K562 (cell line): ENCODE measurements around the gene TFPT. TPM values are rescaled to one million over a fixed set of nuclear protein-coding genes. Genes with fewer than 3 reads are reported as not detected.

Source experiments
- ATAC-seq: fragments of 200-7000 bp; cut with Tn5 transposase; 3 replicates; pipeline ENCODE4 v1.9.1; 2020; ENCODE audit warnings: moderate library complexity
- BruUV-seq: library from RNA; stranded (reverse); fragments of 400-500 nt; replicated peaks from 2 replicates; lab custom pipeline; 2021; lab: Mats Ljungman, UMichigan
- CTCF ChIA-PET: fragments of 300-600 bp; formaldehyde crosslinking; extraction: SDS; loops from one replicate; lab custom pipeline; 2021; ENCODE audit warnings: low intra/inter-chr PET ratio; lab: Yijun Ruan, JAX
- POLR2A ChIA-PET: fragments of 300-600, 350-650 bp; sonication (Branson Sonifier 250); formaldehyde crosslinking; extraction: SDS; loops from one replicate; lab custom pipeline; 2021; ENCODE audit warnings: antibody characterized with exemption, inconsistent platforms; lab: Yijun Ruan, JAX
- DNase-seq, 4 experiments: peaks; one replicate each; pipeline versions ENCODE4 v3.0.0 to v3.0.0-alpha.2; 2011 to 2018; ENCODE audit warnings: low spot score in 3 of 4, mixed read lengths in 3 of 4; ENCODE audit errors: extremely low read depth in 1 of 4
- FAIRE-seq: peaks from 2 replicates; lab custom pipeline; 2011; peaks lifted over from hg19 to GRCh38; lab: Jason Lieb, UNC
- H2AFZ ChIP-seq: 2 replicates; pipeline ENCODE4 v1.6.0; 2011; ENCODE audit warnings: low read depth, low read length, control low read depth, inconsistent platforms
- H3K27ac ChIP-seq: fragments of 200-600 bp; 3 replicates; pipeline ENCODE4 v1.8.0; 2011; ENCODE audit warnings: low read depth, mild to moderate bottlenecking, control low read depth, inconsistent platforms, low read length, moderate library complexity, mixed read lengths; ENCODE audit errors: extremely low read depth
- H3K27me3 ChIP-seq, 2 experiments: fragments of 300-600 bp in 1 of 2; 2 replicates in 1 of 2; 3 replicates in 1 of 2; pipeline versions ENCODE4 v1.6.0 to v1.8.0; 2011; ENCODE audit warnings: inconsistent platforms in 2 of 2, low read length in 2 of 2, mild to moderate bottlenecking in 1 of 2, mixed read lengths in 1 of 2, moderate library complexity in 1 of 2; ENCODE audit not compliant: control insufficient read depth in 2 of 2, insufficient read depth in 2 of 2
- H3K36me3 ChIP-seq: fragments of 300-600 bp; 3 replicates; pipeline ENCODE4 v1.8.0; 2011; ENCODE audit warnings: mild to moderate bottlenecking, low read length, inconsistent platforms; ENCODE audit not compliant: control insufficient read depth, insufficient read depth
- H3K4me1 ChIP-seq, 2 experiments: fragments of 200-600 bp in 1 of 2; replicated peaks in 1 of 2; 2 replicates in 1 of 2; 3 replicates in 1 of 2; pipeline versions ENCODE4 v1.5.1 to v1.8.0; 2011; ENCODE audit warnings: inconsistent platforms in 2 of 2, low read length in 2 of 2, mild to moderate bottlenecking in 1 of 2, mixed read lengths in 1 of 2, moderate library complexity in 1 of 2; ENCODE audit not compliant: control insufficient read depth in 2 of 2, insufficient read depth in 2 of 2
- H3K4me2 ChIP-seq: 2 replicates; pipeline ENCODE4 v1.6.1; 2011; ENCODE audit warnings: low read length, control low read depth, inconsistent platforms, mixed read lengths; ENCODE audit not compliant: insufficient read depth
- H3K4me3 ChIP-seq: fragments of 200-600 bp; sonication (generic), shearing (Covaris generic); 2 replicates; pipeline ENCODE4 v1.5.1; 2016; ENCODE audit warnings: control low read depth, inconsistent platforms
- H3K79me2 ChIP-seq: fragments of 200-600 bp; 3 replicates; pipeline ENCODE4 v1.8.0; 2011; ENCODE audit warnings: low read length, inconsistent platforms; ENCODE audit not compliant: control insufficient read depth, insufficient read depth
- H3K9ac ChIP-seq, 2 experiments: 2 replicates each; pipeline versions ENCODE4 v1.6.0 to v1.6.1; 2011; ENCODE audit warnings: low read depth in 2 of 2, low read length in 2 of 2, control low read depth in 1 of 2, inconsistent platforms in 1 of 2, mild to moderate bottlenecking in 1 of 2, mixed read lengths in 1 of 2; ENCODE audit not compliant: insufficient read depth in 1 of 2
- H3K9me1 ChIP-seq: one replicate; pipeline ENCODE4 v1.6.0; 2011; ENCODE audit warnings: inconsistent platforms, mild to moderate bottlenecking, low read length, moderate library complexity; ENCODE audit not compliant: control insufficient read depth, insufficient read depth
- H3K9me3 ChIP-seq: replicated peaks from 2 replicates; pipeline ENCODE4 v1.5.1; 2011; ENCODE audit warnings: low read depth, low read length, inconsistent platforms; ENCODE audit not compliant: control insufficient read depth, insufficient read depth
- H4K20me1 ChIP-seq: replicated peaks from 2 replicates; pipeline ENCODE4 v1.6.1; 2011; ENCODE audit warnings: low read length, inconsistent platforms, mixed read lengths; ENCODE audit not compliant: control insufficient read depth, insufficient read depth
- ATF4 ChIP-seq: fragments of 450-650 bp; formaldehyde crosslinking; IDR thresholded peaks from 2 replicates; pipeline ENCODE4 v1.4.0; 2022; ENCODE audit warnings: mild to moderate bottlenecking, moderate library complexity
- KLF6 ChIP-seq: fragments of 250-450 bp; sonication (Bioruptor Pico); IDR thresholded peaks from 2 replicates; pipeline ENCODE4 v1.4.0; 2020; ENCODE audit warnings: mild to moderate bottlenecking, moderate library complexity, borderline replicate concordance
- RFX1 ChIP-seq: fragments of 450-650 bp; IDR thresholded peaks from 2 replicates; pipeline ENCODE4 v1.6.1; 2016; ENCODE audit warnings: mild to moderate bottlenecking, moderate library complexity
- STAT5A ChIP-seq: IDR thresholded peaks from 2 replicates; pipeline ENCODE4 v1.6.1; 2012; ENCODE audit warnings: low read length, inconsistent platforms, borderline replicate concordance
- ZNF639 ChIP-seq, 2 experiments: fragments of 200-800 bp in 1 of 2; sonication (Bioruptor generic) in 1 of 2; sonication (generic) in 1 of 2; formaldehyde crosslinking in 1 of 2; IDR thresholded peaks in 1 of 2; conservative IDR thresholded peaks in 1 of 2; 2 replicates each; pipeline versions ENCODE4 v1.5.0 to v1.6.1; 2016 to 2020; ENCODE audit warnings: missing compliant biosample characterization in 1 of 2, missing genetic modification characterization in 1 of 2, missing genetic modification reagents in 1 of 2
- WGBS: fragments of 100-300 bp; shearing (Covaris generic); methylation state at CpG from one replicate; pipeline ENCODE4 v1.1.6; 2016; ENCODE audit warnings: low coverage, mixed read lengths; ENCODE audit not compliant: insufficient coverage; ENCODE audit errors: missing lambda C conversion rate; 5-methylcytosine and 5-hydroxymethylcytosine counted together
- in situ Hi-C: fragments of 300-500 bp; cut with MboI; formaldehyde crosslinking; loops from 4 replicates; pipeline ENCODE4 v1.15.0; 2018; ENCODE audit warnings: inconsistent platforms, mixed read lengths
- intact Hi-C: fragments of 100-400 bp; cut with micrococcal nuclease; formaldehyde crosslinking; loops from 2 replicates; pipeline ENCODE4 v1.14.2; 2022
- polyA plus RNA-seq, 8 experiments: library from polyadenylated mRNA; depleted of rRNA in 4 of 8; stranded (reverse) in 5 of 8; unstranded in 3 of 8; fragments of >200 nt; fragmentation: Nextera tagmentation in 2 of 8; fragmentation: Illumina TruSeq in 1 of 8; extraction: Ambion mirVana in 2 of 8; extraction: Trizol in 1 of 8; gene quantifications; 2 replicates each; pipeline versions ENCODE4 v1.2.1 to v1.2.3, GENCODE V29; 2011 to 2014; ENCODE audit warnings: inconsistent platforms in 1 of 8, missing spikeins in 1 of 8
- total RNA-seq, 7 experiments: library from RNA; depleted of rRNA in 6 of 7; stranded (reverse); fragments of >200 nt in 6 of 7; fragmentation: Illumina TruSeq in 2 of 7; extraction: Trizol in 2 of 7; gene quantifications; 2 replicates each; pipeline versions ENCODE4 v1.2.1 to v1.2.3, GENCODE V29; 2011 to 2021; ENCODE audit warnings: low replicate concordance in 1 of 7

The TFPT gene
- total and polyA plus RNA-seq, 9 of the 15 experiments (the other 6 are each of a cell fraction or from before 2014, with no cell fraction given) = 0.72 to 16.4 (median 9.2) TPM

GRCh38 chr19:54069470-54069869 lies 46.0 kb downstream of the TFPT start:
- H3K4me3 ChIP-seq = no peak overlapping the region
- no peaks in the 10 kb centered on the region for H4K20me1 ChIP-seq
- in situ Hi-C loops = no loop called here
- ChIA-PET CTCF (no interaction called here), POLR2A (no interaction called here)
- peak; percentile 1 to 21 (median 2) for DNase-seq
- H3K9me1 ChIP-seq = no peaks in the 10 kb centered on the region
- H3K36me3 ChIP-seq = no peaks in the 10 kb centered on the region
- FAIRE-seq = no peak
- no peak overlapping the region for H3K9ac ChIP-seq
- TF ChIP-seq RFX1 = peak; percentile 66
- TF ChIP-seq KLF6 (CRISPR knock-in tag) = no peak
- peak; percentile 52; the same call in 1 of the 2 replicates for TF ChIP-seq STAT5A
- TF ChIP-seq, all 486 proteins: peak for 2
- Histone ChIP-seq H3K27ac (no peak overlapping the region), H3K4me2 (no peak overlapping the region), H3K4me1 (no peaks in the 10 kb centered on the region), H3K79me2 (no peaks in the 10 kb centered on the region), H3K9me3 (no peaks in the 10 kb centered on the region), H3K27me3 (peaks cover 18 to 59% of the 10 kb centered on the region in 2 experiments; a peak in 3 of 5 replicates), H2AFZ (no peak overlapping the region)
- ATAC-seq = peak; percentile 27; the same call in 1 of the 3 replicates
- no TSS peak for BruUV-seq
- 0% methylated on average over 5 of the region's 5 CpGs for WGBS
- intact Hi-C loops = no loop called here

- Histone ChIP-seq H3K4me3 (no peak within 1 kb of the TSS), H3K27ac (no peak within 1 kb of the TSS), H4K20me1 (no peaks in the 10 kb centered on the region), H3K9me1 (no peaks in the 10 kb centered on the region), H3K9me3 (no peaks in the 10 kb centered on the region), H2AFZ (no peak within 1 kb of the TSS), H3K9ac (0 out of 4 replicates have a peak within 1 kb of the TSS, but pooled peaks of 1 of the 2 experiments have one; percentile 17), H3K4me2 (no peak within 1 kb of the TSS), H3K27me3 (peaks cover 28 to 73% of the 10 kb centered on the region in 2 experiments), H3K36me3 (no peaks in the 10 kb centered on the region), H3K4me1 (no peaks in the 10 kb centered on the region; a peak in 1 of 5 replicates), H3K79me2 (no peaks in the 10 kb centered on the region)
- CTCF ChIA-PET = no interaction called here
- ATAC-seq (no peak), FAIRE-seq (no peak), DNase-seq (peak in 3 of 4 experiments; percentile 3 to 5 (median 3))
- TF ChIP-seq ATF4 (CRISPR knock-in tag) (no peak), ZNF639 (CRISPR knock-in tag; conservative IDR thresholded peaks at IDR 0.05 in 1 of 2, IDR thresholded peaks at IDR 0.05 in 1 of 2) (no peak)
- POLR2A ChIA-PET = interaction anchor here (0.6 kb wide), 1 partner anchor 58 kb away, joined by 3 read pairs; no protein-coding TSS in a partner anchor
- no TSS peak for BruUV-seq
- WGBS = 5% methylated on average over 34 of the region's 34 CpGs
- in situ Hi-C loops = no loop called here
- intact Hi-C loops = no loop called here
These were observed 51.9 kb downstream of the TFPT start, which contains the start of gene VSTM1 for GRCh38 chr19:54063350-54064116. Gene VSTM1 (minus strand): TSS chr19:54063897. CDS start chr19:54063777, 120 bp downstream.
